HEK293 (cell line): ENCODE measurements around the gene SH3RF1.

ENCODE experiments used
- KLF17 ChIP-seq: fragments of 450-650 bp; formaldehyde crosslinking; IDR thresholded peaks from 2 replicates; pipeline ENCODE4 v1.5.1; 2016; ENCODE audit warnings: missing biosample characterization, missing genetic modification characterization
- ZBTB48 ChIP-seq: fragments of 450-650 bp; formaldehyde crosslinking; IDR thresholded peaks from 2 replicates; pipeline ENCODE4 v1.5.1; 2016; ENCODE audit warnings: missing biosample characterization, missing genetic modification characterization
- ZBTB7A ChIP-seq: fragments of 450-650 bp; formaldehyde crosslinking; IDR thresholded peaks from 2 replicates; pipeline ENCODE4 v1.5.1; 2016; ENCODE audit warnings: low read depth, missing biosample characterization, missing genetic modification characterization
- ZNF112 ChIP-seq: fragments of 450-650 bp; formaldehyde crosslinking; IDR thresholded peaks from 2 replicates; pipeline ENCODE4 v1.5.0; 2017; ENCODE audit warnings: missing biosample characterization, missing genetic modification characterization
- ZNF677 ChIP-seq: fragments of 450-650 bp; IDR thresholded peaks from 2 replicates; pipeline ENCODE4 v1.5.0; 2018; ENCODE audit warnings: missing biosample characterization, mild to moderate bottlenecking, missing genetic modification characterization, moderate library complexity
- TF ChIP-seq, protein P1 (sequence below): fragments of 450-650 bp; formaldehyde crosslinking; IDR thresholded peaks from 2 replicates; pipeline ENCODE4 v1.5.1; 2016; ENCODE audit warnings: missing biosample characterization, missing genetic modification characterization

GRCh38 chr4:169158046-169158445, 112.7 kb downstream of the SH3RF1 start:
- TF ChIP-seq ZNF677 (tag by site-specific recombination) (no peak), ZBTB7A (tag by site-specific recombination) (no peak), KLF17 (tag by site-specific recombination) (no peak), ZBTB48 (tag by site-specific recombination) (no peak), ZNF112 (no peak)
- TF ChIP-seq, protein P1, sequence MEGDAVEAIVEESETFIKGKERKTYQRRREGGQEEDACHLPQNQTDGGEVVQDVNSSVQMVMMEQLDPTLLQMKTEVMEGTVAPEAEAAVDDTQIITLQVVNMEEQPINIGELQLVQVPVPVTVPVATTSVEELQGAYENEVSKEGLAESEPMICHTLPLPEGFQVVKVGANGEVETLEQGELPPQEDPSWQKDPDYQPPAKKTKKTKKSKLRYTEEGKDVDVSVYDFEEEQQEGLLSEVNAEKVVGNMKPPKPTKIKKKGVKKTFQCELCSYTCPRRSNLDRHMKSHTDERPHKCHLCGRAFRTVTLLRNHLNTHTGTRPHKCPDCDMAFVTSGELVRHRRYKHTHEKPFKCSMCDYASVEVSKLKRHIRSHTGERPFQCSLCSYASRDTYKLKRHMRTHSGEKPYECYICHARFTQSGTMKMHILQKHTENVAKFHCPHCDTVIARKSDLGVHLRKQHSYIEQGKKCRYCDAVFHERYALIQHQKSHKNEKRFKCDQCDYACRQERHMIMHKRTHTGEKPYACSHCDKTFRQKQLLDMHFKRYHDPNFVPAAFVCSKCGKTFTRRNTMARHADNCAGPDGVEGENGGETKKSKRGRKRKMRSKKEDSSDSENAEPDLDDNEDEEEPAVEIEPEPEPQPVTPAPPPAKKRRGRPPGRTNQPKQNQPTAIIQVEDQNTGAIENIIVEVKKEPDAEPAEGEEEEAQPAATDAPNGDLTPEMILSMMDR = no peak
